Ovary (tissue), 9 donors: ENCODE measurements around the gene COPS4. TPM values are rescaled to one million over a fixed set of nuclear protein-coding genes. Genes with fewer than 3 reads are reported as not detected.
"Not testable (repeated sequence)": the region's sequence is repeated elsewhere in the genome, so short reads cannot be mapped to it uniquely, and the experiment has no call there.

Experiments
- DNase-seq, 5 donors: peaks; one replicate each; pipeline ENCODE4 v3.0.0-alpha.2; 2019 to 2020
- H3K27ac ChIP-seq, 2 donors: fragments of 200-600 bp; one replicate each; pipeline versions ENCODE4 v1.5.1 to v1.8.0; 2019 to 2022
- H3K27me3 ChIP-seq: fragments of 200-600 bp; one replicate; pipeline ENCODE4 v1.8.0; 2022
- H3K36me3 ChIP-seq: fragments of 200-600 bp; sonication (generic); one replicate; pipeline ENCODE4 v1.5.1; 2019
- H3K4me1 ChIP-seq: one replicate; pipeline ENCODE4 v1.8.1; 2013; ENCODE audit warnings: mild to moderate bottlenecking, moderate library complexity; ENCODE audit not compliant: insufficient read depth
- H3K4me3 ChIP-seq: fragments of 200-600 bp; sonication (generic); one replicate; pipeline ENCODE4 v1.5.1; 2017
- H3K9me3 ChIP-seq, 2 donors: fragments of 200-600 bp in 1 of 2; sonication (generic) in 1 of 2; one replicate each; pipeline versions ENCODE4 v1.5.1 to v1.8.1; 2013 to 2019; ENCODE audit warnings: mild to moderate bottlenecking in 1 of 2, moderate library complexity in 1 of 2
- EP300 ChIP-seq: sonication (generic); formaldehyde crosslinking; IDR thresholded peaks from one replicate; pipeline ENCODE4 v1.6.1; 2017; ENCODE audit warnings: antibody characterized with exemption
- POLR2A ChIP-seq: fragments of 450-650 bp; IDR thresholded peaks from one replicate; pipeline ENCODE4 v1.6.1; 2017; ENCODE audit warnings: antibody characterized with exemption, mild to moderate bottlenecking, moderate library complexity
- WGBS, 3 donors: extraction: QIAGEN DNeasy Blood & Tissue Kit in 1 of 3; methylation state at CpG; one replicate each; pipeline versions ENCODE4 v1.1.5 to v1.1.7; 2013 to 2017; 5-methylcytosine and 5-hydroxymethylcytosine counted together
- intact Hi-C, 4 donors: fragments of 100-400 bp; cut with DNase I; formaldehyde crosslinking; loops; one replicate each; pipeline versions ENCODE4 v1.11.0 to v1.15.1; 2022 to 2023
- polyA plus RNA-seq, 2 donors: library from polyadenylated mRNA; stranded (reverse); fragments of 200-250 nt in 1 of 2; fragments of 350-450 nt in 1 of 2; fragmentation: Illumina TruSeq in 1 of 2; extraction: RNeasy Lipid Tissue Mini Kit (QIAGEN cat#74804) in 1 of 2; gene quantifications; one replicate each; pipeline ENCODE4 v1.2.3, GENCODE V29; 2013 to 2014
- total RNA-seq, 7 donors: library from RNA; depleted of rRNA in 2 of 7; stranded (reverse); fragments of >200 nt in 2 of 7; fragmentation: NEBNext Ultra II Directional in 3 of 7; extraction: Animal tissue kit (Norgen Biotek cat#: 25700) in 3 of 7; gene quantifications; one replicate each; pipeline versions ENCODE4 v1.1.0 to v1.2.4, GENCODE V29; 2016 to 2023
- TF ChIP-seq, protein P1 (sequence below), 3 donors: fragments of 450-650 bp in 2 of 3; fragments of 200-600 bp in 1 of 3; IDR thresholded peaks; one replicate each; pipeline versions ENCODE4 v1.5.1 to v1.8.0; 2016 to 2022; ENCODE audit warnings: antibody characterized with exemption in 3 of 3, mild to moderate bottlenecking in 1 of 3
- donor health status: DM: no; HTN: no; CAD: no; lungs with moderate emphysema.
- donor health status: DM: no; HTN: no; CAD: no.
- donor health status: Bipolar disorder and iron deficiency.
- donor health status: DM: yes; HTN: yes; CAD: no.
- donor health status: DM: no; HTN: no; CAD: no.
- donor health status: DM: yes; HTN: yes; CAD: no.

Gene COPS4
- total and polyA plus RNA-seq, 9 donors = 30.7 to 45.3 (median 34.1) TPM

DNA sequence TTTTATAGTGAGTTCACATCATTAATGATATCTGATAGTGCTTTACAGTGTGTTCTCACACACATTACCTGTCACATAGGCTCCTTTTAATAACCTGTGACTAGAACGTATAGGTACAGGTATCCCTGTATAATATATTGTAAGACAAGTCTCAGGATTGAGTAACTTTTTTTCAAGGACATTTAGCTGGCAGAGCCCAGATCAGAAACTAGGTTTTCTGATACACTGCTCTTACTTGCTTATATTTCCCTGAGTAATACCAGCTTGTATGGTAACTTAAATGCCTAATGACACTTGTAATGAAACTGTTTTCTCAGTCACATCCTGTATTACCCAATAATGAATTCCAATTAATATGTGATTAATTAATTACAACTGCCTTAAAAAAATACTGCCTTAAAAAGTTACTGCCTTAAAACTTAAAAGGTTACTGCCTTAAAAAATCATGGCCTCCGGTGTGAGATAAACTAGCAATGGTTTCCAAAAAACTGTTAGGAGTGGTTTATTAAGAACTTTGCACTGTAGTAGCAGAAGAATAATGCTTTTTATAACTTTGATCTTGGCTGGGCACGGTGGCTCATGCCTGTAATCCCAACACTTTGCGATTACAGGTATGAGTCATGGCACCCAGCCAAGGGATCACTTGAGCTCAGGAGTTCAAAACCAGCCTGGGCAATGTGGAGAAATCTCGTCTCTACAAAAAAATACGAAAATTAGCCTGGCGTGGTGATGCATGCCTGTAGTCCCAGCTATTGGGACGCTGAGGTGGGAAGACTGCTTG is 11.9 kb downstream of the COPS4 start:
- 75 to 77% (median 75%) methylated on average over 8 of the region's 8 CpGs for WGBS, 3 donors
- TF ChIP-seq POLR2A (no peak), EP300 (no peak)
- TF ChIP-seq, protein P1, sequence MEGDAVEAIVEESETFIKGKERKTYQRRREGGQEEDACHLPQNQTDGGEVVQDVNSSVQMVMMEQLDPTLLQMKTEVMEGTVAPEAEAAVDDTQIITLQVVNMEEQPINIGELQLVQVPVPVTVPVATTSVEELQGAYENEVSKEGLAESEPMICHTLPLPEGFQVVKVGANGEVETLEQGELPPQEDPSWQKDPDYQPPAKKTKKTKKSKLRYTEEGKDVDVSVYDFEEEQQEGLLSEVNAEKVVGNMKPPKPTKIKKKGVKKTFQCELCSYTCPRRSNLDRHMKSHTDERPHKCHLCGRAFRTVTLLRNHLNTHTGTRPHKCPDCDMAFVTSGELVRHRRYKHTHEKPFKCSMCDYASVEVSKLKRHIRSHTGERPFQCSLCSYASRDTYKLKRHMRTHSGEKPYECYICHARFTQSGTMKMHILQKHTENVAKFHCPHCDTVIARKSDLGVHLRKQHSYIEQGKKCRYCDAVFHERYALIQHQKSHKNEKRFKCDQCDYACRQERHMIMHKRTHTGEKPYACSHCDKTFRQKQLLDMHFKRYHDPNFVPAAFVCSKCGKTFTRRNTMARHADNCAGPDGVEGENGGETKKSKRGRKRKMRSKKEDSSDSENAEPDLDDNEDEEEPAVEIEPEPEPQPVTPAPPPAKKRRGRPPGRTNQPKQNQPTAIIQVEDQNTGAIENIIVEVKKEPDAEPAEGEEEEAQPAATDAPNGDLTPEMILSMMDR (IDR thresholded peaks at IDR 0.05) = no peak
- no peak for DNase-seq
- Histone ChIP-seq H3K9me3 (no peaks in the 10 kb centered on the region), H3K4me3 (no peak overlapping the region), H3K4me1 (no peaks in the 10 kb centered on the region), H3K27me3 (no peaks in the 10 kb centered on the region), H3K27ac (no peak overlapping the region), H3K36me3 (no peaks in the 10 kb centered on the region)
- intact Hi-C loops = no loop called here

- H3K4me3 ChIP-seq, DNase-seq, H3K27ac ChIP-seq, intact Hi-C loops, H3K36me3 ChIP-seq, H3K9me3 ChIP-seq, H3K4me1 ChIP-seq, H3K27me3 ChIP-seq: not testable (repeated sequence)
- WGBS, 3 donors = 92 to 95% (median 93%) methylated on average over 8 of the region's 8 CpGs
These were observed 13.8 kb downstream of the COPS4 start for GRCh38 chr4:83048781-83049180.

GRCh38 chr4:83054928-83055327 is 19.9 kb downstream of the COPS4 start:
- Histone ChIP-seq H3K4me3 (no peak overlapping the region), H3K9me3 (no peaks in the 10 kb centered on the region), H3K36me3 (no peaks in the 10 kb centered on the region), H3K4me1 (no peaks in the 10 kb centered on the region), H3K27me3 (no peaks in the 10 kb centered on the region), H3K27ac (no peak overlapping the region)
- intact Hi-C loops = no loop called here
- no peak for DNase-seq
- TF ChIP-seq POLR2A (no peak), EP300 (no peak)
- TF ChIP-seq, protein P1 (IDR thresholded peaks at IDR 0.05) = no peak

- H3K27me3 ChIP-seq = no peaks in the 10 kb centered on the region
- H3K4me1 ChIP-seq = no peaks in the 10 kb centered on the region
- no peak overlapping the region for H3K27ac ChIP-seq
- H3K4me3 ChIP-seq = no peak overlapping the region
- no peaks in the 10 kb centered on the region for H3K9me3 ChIP-seq
- H3K36me3 ChIP-seq = no peaks in the 10 kb centered on the region
- intact Hi-C loops = no loop called here
- DNase-seq = no peak
- TF ChIP-seq EP300 (no peak), POLR2A (no peak)
- TF ChIP-seq, protein P1 (IDR thresholded peaks at IDR 0.05) = no peak
- WGBS, 3 donors = 81 to 92% (median 91%) methylated on average over 4 of the region's 4 CpGs
These were observed 27.8 kb downstream of the COPS4 start for GRCh38 chr4:83062739-83063138.

GRCh38 chr4:83065266-83065665 is 30.3 kb downstream of the COPS4 start:
- H3K27me3 ChIP-seq = no peaks in the 10 kb centered on the region
- H3K36me3 ChIP-seq = no peaks in the 10 kb centered on the region
- no peaks in the 10 kb centered on the region for H3K4me1 ChIP-seq
- TF ChIP-seq POLR2A (no peak), EP300 (no peak)
- TF ChIP-seq, protein P1 (IDR thresholded peaks at IDR 0.05) = no peak
- no peak overlapping the region for H3K4me3 ChIP-seq
- H3K9me3 ChIP-seq = no peaks in the 10 kb centered on the region
- 82 to 88% (median 87%) methylated on average over 1 of the region's 1 CpG for WGBS, 3 donors
- no peak overlapping the region for H3K27ac ChIP-seq
- intact Hi-C loops = no loop called here
- no peak for DNase-seq
